HPDE6-E6E7 (cell line): Measurements from ENCODE around the gene C11orf68.
"Not testable (repeated sequence)": the region's sequence is repeated elsewhere in the genome, so short reads cannot be mapped to it uniquely, and the experiment has no call there.

Source experiments
- DNase-seq: peaks from one replicate; pipeline ENCODE4 v3.0.0; 2011; ENCODE audit warnings: missing footprints; ENCODE audit errors: extremely low spot score

C11orf68 gene

DNA sequence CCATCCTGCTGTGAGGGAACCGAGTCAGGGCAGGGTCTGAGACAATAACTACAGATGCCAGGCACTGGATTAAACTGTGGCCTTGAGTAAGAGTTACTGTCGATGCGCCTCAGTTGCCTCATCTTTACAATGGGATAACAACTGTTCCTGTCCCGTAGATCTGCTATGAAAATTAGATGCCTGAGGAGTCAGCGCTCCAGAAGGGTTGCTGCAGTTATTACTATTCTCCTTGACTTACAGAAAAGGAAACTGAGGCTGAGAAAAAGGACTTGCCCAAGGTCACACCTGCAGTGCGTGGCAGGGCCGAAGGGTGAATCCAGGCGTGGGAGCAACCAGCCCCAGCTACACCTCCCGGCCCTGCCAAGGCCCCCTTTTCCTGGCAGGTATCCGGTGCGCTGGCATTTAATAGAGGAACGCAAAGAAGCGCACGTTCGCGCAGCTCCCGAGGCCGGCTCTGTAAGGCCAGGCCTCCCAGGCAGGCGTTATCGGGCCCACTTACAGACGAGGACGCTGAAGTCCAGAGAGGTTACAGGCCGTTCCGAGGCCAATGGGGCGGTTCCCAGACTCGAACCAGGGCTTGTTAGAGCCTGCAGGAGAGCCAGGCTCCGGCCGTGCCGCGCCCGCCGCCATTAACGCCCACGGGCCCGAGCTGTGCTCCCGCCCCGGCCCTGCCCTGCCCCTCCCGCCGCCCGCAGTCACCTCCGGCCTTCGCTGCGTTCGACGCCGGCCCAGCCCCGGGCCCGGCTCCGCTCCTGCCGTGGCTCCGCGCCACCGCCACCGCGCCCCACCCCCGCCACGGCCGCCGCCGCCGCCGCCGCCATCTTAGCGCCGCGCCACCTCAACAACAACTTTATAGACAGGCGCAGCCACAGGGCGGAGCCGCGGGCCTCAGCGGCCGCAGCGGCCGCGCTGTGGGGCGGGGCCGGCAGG, at the start of gene C11orf68:
C11orf68 (minus strand) TSS at position 852 of the 930 bp plus-strand sequence; CDS start at position 821, 31 bp downstream.
- no peak for DNase-seq

DNA sequence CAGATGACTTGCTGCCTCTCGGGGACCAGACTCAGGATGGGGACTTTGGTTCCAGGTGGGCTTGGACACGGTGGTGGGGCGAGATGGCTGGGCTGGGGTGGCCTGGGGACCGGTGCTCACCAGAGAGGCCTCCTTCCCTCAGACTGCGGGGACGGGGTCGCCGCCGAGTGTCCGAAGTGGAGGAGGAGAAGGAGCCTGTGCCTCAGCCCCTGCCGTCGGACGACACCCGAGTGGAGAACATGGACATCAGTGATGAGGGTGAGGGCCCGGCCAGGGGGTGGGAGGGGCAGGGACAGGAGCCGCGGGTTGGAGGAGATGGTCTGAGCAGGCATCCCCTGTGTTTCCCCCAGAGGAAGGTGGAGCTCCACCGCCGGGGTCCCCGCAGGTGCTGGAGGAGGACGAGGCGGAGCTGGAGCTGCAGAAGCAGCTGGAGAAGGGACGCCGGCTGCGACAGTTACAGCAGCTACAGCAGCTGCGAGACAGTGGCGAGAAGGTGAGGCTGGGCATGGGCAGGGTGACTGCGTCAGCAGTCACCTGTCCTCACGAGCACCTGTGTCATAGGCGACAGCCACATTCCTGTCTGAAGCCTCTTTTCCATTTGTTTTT, 48.6 kb upstream of the C11orf68 start:
- no peak for DNase-seq

DNA sequence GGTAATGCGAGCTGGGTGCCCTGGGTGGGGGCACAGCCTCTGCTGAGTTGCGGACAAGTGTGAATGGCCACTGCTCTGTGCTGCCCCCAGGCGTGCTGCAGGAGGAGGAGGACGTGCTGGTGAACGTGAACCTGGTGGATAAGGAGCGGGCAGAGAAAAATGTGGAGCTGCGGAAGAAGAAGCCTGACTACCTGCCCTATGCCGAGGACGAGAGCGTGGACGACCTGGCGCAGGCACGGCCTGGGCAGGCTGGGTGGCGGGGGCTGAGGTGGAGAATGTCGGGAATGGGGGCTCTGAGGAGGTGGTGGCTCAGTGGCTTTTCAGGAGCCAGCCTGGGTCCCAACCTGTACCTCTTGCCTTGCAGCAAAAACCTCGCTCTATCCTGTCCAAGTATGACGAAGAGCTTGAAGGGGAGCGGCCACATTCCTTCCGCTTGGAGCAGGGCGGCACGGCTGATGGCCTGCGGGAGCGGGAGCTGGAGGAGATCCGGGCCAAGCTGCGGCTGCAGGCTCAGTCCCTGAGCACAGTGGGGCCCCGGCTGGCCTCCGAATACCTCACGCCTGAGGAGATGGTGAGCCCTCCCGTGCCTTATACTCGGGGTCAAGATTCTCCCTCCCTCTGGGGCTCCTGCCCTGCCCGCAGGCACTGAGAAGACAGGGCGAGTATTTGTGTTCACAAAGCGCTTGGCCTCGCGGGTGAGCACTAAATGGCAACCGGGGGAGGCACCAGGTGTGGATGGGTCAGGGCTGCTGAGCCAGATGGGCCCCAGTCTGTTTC, 47.3 kb upstream of the C11orf68 start:
- no peak for DNase-seq

DNA sequence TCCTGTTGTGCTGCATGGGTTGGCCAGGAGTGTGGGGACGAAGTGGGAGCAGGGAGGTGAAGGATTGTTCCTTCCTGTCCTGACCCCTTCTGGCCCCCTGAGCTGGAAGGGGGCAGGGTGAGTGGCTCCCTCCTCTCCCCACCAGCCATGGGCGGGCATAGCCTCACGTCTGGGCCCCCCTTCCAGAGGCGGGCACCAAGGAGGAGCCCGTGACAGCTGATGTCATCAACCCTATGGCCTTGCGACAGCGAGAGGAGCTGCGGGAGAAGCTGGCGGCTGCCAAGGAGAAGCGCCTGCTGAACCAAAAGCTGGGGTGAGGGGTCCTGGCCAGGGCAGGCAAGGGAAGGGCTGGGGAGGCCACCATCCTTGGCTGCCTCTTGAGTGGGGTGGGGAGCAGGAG, 46.0 kb upstream of the C11orf68 start:
- no peak for DNase-seq

DNA sequence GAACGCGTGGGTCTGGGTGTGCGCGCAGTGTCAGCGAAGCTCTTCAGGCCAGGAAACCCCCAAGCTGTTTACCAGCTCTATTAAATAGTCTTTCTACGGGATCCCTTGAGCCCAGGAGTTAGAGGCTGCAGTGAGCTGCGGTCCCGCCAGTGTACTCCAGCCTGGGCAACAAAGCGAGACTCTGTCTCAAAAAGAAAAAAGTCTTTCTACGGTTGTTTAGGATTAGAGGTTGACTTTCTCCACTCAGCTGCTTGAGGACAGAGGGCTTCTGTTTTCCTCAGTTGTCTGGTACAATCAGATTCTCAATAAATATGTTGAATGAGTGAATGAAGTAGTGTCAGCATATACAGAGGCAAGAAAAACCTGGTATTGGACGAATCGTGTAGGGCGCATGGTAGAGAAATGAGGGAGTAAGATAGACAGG, 43.3 kb upstream of the C11orf68 start:
- no peak for DNase-seq

DNA sequence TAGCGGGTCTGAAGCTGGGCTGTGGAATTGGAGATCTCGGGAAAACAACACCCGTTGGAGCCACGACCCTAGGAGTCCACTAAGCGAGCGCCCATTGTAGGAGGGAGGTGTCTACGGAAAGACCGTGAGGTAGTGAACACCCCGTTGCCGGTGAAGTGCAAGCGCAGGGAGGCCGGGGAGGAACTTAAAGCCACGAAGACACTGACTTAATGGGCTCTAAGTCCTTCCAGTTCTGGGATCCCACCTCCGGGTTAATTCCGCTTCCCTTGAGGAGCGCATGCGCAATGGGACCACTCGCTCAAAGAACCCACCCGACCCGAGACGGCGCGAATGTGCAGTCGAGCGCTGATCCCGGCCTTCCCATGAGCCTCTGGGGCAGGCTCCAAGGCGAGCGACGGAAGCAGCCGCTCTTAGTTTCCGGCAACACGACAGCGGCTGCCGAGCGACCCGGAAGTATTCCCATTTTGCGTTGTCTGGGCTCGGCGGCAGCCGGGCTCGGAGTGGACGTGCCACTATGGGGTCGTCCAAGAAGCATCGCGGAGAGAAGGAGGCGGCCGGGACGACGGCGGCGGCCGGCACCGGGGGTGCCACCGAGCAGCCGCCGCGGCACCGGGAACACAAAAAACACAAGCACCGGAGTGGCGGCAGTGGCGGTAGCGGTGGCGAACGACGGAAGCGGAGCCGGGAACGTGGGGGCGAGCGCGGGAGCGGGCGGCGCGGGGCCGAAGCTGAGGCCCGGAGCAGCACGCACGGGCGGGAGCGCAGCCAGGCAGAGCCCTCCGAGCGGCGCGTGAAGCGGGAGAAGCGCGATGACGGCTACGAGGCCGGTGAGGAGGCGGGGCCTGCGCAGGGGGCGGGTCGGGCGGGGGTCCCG, 42.6 kb upstream of the C11orf68 start, which contains the start of gene SART1:
SART1 (plus strand) TSS at position 468 of the 874 bp plus-strand sequence; CDS start at position 515, 47 bp downstream.
- DNase-seq: peak; percentile 99

DNA sequence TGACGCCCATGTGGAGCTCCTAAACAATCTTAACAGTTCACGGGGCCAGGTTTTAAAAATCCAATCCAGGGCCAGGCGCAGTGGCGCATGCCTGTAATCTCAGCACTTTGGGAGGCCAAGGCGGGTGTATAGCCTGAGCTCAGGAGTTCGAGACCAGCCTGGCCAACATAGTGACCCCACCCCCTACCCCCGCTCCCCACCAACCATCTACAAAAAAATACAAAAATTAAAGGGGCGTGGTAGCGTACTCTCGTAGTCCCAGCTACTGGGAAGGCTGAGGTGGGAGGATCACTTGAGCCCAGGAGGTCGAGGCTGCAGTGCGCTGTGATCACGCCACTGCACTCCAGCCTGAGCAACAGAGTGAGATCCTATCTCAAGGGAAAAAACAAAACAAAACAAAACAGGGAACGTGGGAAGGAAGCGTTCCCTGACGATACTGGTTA, 42.0 kb upstream of the C11orf68 start:
- no peak for DNase-seq

DNA sequence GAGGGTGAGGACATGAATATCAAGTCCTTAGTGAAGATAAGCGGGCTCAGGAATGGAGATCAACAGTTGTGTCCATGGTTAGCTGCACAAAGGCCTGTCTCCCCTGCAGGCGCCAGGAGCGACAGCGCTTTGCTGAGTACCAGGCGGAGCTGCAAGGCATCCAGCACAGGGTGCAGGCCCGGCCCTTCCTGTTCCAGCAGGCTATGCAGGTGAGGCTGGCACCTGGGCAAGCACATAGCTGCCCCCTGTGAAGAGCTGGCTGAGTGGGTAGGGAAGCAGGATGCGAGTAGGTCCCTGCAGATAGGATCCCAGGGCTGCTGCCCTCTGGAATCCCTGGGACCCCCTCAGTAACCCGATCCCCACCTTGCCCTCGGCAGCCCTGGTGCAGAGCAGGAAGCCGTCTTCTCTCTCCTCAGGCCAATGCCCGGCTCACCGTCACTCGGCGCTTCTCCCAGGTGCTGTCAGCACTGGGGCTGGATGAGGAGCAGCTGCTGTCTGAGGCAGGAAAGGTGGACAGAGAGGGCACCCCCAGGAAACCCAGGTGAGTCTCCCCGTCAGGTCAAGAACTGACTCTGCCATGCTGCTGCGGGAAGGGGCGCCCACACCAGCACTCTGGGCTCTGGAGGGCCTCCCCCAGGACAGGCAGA, 40.0 kb upstream of the C11orf68 start:
- DNase-seq: no peak

DNA sequence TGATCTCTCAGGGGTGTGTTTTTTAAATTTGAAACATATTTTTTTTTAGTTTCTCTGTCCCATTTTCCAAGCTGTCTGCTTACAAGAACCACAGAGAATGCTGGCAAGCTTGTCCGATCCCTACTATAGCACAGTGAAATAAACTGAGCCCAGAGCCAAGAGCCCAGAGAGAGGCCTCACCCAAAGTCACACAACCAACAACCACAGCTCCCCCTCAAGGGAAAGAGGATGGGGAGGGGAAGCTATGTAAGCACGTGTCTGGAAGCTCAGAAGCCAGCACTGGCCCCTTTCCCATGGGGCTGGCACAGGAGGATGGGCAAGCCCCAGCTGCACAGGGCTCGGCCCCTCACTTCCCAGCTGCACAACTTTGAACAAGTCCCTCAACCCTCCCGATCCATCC, 39.4 kb upstream of the C11orf68 start:
- DNase-seq: no peak

DNA sequence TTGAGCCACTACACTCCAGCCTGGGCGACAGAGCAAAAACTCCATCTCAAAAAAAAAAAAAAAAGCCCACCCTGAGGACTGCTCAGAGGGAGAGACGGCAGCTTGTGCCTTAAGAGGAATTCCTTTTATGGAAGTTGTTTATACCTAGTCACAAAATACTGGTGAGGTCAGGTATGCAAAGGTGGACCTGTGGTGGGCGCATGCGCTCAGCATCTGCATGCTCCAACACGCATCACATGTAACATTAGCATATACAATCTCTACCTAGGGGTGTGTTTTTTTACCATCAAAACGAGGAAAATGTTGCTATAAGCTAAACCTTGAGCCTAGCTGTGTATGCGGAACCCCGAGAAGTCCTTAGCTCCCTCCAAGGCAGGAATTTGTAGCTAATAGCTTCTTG, 35.9 kb upstream of the C11orf68 start:
- no peak for DNase-seq

DNA sequence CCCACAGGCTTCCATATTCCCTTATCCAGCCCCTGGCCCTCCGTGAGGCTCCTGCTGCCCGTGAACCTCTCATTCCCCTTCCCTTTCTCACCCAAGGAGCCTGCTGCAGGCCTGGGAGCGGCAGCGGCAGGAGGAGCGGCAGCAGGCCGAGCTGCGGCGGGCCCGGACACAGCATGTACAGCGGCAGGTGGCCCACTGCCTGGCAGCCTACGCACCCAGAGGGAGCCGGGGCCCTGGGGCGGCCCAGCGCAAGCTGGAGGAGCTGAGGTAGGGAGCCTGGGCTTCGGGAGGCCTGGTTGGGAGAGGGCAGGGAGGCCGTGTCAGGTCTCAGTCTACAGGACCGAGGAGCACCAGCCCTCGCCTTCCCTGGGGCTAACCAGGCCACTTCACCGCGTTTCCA, 34.6 kb upstream of the C11orf68 start:
- DNase-seq: no peak

DNA sequence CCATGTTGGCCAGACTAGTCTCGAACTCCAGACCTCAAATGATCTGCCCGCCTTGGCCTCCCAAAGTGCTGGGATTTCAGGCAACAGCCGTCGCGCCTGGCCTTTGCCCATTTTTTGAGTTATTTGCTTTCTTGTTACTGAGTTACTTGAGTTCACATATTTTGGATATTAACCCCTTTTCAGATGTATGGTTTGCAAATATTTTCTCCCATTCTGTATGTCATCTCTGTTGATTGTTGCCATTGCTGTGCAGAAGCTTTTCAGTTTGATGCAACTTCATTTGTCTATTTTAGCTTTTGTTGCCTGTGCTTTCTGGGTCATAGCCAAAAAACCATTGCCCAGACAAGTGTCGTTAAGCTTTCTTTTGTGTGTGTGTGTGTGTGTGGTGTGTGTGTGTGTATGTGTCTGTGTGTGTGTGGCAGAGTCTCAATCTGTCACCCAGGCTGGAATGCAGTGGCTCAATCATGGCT, 33.2 kb upstream of the C11orf68 start:
- no peak for DNase-seq

DNA sequence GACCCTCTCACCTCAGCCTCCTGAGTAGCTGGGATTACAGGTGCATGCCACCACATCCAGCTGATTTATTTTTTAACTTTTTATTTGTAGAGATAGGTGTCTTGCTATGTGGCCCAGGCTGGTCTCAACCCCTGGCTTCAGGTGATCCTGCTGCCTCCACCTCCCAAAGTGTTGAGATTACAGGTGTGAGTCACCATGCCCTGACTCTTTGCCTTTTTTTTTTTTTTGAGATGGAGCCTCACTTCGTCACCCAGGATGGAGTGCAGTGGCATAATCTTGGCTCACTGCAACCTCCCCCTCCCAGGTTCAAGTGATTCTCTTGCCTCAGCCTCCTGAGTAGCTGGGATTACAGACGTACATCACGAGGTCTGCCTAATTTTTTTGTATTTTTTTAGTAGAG, 32.8 kb upstream of the C11orf68 start:
- DNase-seq: not testable (repeated sequence)

DNA sequence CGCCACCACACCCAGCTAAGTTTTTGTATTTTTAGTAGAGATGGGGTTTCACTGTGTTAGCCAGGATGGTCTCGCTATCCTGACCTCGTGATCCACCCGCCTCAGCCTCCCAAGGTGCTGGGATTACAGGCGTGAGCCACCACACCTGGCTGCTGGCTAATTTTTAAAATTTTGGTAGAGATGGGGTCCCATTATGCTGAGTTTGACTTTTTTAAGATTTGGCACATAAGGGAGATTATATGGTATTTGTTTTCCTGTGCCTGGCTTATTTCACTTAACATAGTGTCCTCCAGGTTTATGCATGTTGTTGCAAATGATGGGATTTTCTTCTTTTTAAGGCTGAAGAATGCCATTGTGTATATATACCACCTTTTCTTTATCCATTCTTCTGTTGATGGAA, 31.8 kb upstream of the C11orf68 start:
- DNase-seq: not testable (repeated sequence)

DNA sequence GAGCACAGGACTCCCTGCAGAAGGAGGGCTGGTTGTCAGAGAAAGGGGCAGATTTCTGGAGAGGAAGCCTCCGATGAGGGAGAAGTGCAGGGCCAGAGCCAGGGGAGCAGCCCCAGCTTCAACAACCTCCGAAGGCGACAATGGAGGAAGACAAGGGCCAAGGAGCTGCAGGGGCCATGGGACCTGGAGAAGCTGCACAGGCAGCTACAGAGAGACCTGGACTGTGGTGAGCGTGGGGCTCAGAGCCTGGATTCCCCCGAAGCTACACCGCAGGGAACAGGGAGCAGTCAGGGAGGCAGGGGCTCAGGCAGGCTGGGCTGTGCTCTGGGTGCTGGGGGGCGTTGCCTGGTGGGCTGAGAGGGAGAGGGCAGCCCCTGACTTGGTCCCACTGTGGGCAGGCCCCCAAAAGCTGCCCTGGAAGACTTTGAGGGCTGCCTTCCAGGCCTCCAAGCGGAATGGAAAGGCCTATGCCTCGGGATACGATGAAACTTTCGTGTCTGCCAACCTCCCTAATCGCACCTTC, 28.8 kb upstream of the C11orf68 start:
- DNase-seq: no peak

DNA sequence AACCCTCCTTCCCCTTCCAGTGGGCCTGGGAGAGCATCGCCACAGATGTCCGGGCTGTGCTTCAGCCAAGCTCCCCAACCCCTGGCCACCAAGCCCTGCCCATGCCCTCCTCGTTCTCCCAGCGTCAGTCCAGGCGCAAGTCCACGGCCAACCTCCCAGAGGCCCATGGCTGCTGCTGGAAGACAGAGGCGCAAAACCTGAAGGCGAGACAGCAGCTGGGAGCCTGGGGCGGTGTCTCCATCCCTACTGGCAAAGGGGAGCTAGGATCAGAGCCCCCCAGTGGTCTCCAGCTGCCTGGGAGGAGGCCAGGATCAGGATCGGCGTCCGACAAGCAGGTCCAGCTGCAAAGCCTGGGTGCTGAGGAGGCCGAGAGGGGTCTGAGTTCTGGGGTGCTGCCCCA, 28.3 kb upstream of the C11orf68 start:
- no peak for DNase-seq

DNA sequence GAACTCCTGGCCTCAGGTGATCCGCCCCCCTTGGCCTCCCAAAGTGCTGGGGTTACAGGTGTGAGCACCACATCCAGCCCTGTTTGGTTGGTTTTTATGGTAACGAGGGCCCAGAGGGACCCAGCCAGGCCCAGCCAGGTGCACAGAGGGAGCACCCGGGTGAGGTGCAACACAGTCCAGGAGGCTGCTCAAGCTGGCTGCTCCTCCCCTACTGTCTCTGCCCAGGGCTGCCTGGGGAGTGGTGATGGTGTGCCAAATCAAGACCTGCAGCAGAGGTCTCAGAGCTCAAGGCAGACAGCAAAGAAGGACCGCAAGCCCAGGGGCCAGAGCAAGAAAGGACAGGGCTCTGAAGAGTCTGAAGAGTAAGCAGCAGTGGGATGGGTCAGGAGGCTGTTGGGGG, 27.8 kb upstream of the C11orf68 start:
- no peak for DNase-seq

DNA sequence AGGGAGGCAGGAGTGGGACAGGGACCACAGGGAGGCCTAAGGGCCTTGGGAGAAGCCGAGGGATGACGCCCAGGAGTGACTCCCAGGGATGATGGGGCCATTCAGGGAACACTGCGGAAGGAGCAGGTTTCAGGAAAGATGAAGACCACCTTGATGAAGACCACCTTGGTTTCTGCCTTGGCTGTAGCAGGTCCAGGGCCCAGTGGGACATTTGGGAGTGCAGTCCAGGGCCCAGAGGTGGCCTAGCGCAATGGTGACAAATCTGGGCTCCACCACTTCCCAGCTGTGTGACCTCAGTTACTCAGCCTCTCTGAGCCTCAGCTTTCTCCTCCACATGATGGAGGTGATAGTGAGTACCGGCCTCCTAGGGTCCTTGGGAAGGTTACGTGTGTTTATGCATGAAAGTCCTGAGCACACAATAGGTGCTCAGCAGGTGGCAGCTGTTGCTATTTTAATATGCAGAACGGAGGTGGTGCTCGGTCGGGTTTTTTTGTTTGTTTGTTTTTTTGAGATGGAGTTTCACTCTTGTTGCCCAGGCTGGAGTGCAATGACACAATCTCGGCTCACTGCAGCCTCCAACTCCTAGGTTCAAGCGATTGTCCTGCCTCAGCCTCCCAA, 27.2 kb upstream of the C11orf68 start:
- DNase-seq: no peak

DNA sequence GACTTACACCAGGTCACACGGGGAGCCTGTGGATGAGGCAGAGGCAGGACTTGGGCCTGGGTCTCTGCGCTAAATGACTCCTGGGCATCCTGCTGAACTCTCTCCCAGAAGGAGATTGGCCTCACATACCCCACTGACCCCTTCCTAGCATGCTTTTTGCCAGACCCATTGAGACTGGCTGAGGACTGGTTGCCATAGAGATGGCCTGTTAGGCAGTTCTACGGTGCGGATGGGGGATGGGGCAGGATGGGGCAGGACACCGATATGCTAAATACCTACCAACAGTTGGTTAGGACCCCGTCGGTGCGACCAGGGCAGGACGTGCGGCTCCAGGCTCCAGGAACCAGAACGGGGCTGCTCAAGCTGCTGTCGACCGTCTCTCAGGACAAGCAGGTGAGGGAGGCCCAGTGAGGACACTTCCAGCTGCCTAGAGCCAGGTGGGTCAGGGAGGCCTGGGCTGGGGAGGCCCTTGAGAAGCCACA, 26.6 kb upstream of the C11orf68 start, which contains the start of gene TSGA10IP:
TSGA10IP (plus strand) TSS at position 51 of the 482 bp plus-strand sequence; CDS start at position 247, 196 bp downstream.
- no peak for DNase-seq
